Cardiac muscle cell (in vitro differentiated cells and primary cell): Measurements from ENCODE around the gene CRMP1. TPM values are rescaled to one million over a fixed set of nuclear protein-coding genes. Genes with fewer than 3 reads are reported as not detected.
"Not testable (repeated sequence)": the region's sequence is repeated elsewhere in the genome, so short reads cannot be mapped to it uniquely, and the experiment has no call there.

Experiments used
- DNase-seq, 2 donors: peaks; one replicate each; pipeline versions ENCODE4 v3.0.0 to v3.0.0-alpha.2; 2010 to 2017; ENCODE audit warnings: low read depth in 1 of 2, low spot score in 1 of 2
- H3K27ac ChIP-seq: fragments of 200-600 bp; sonication (generic); 2 replicates; pipeline ENCODE4 v1.5.1; 2016
- H3K27me3 ChIP-seq: fragments of 200-600 bp; sonication (generic); 2 replicates; pipeline ENCODE4 v1.6.0; 2016; ENCODE audit warnings: control low read depth
- H3K36me3 ChIP-seq: fragments of 200-600 bp; sonication (generic); 2 replicates; pipeline ENCODE4 v1.5.1; 2016; ENCODE audit warnings: control low read depth
- H3K4me1 ChIP-seq: fragments of 200-600 bp; sonication (generic); 2 replicates; pipeline ENCODE4 v1.8.1; 2017; ENCODE audit warnings: low read depth, mild to moderate bottlenecking, mixed run types
- H3K4me3 ChIP-seq: fragments of 200-600 bp; sonication (generic); 2 replicates; pipeline ENCODE4 v1.5.1; 2016; ENCODE audit warnings: mild to moderate bottlenecking
- H3K9me3 ChIP-seq: fragments of 200-600 bp; sonication (generic); 2 replicates; pipeline ENCODE4 v1.5.1; 2017; ENCODE audit warnings: low read depth, mild to moderate bottlenecking, control low read depth
- CTCF ChIP-seq: IDR thresholded peaks from 2 replicates; pipeline ENCODE4 v1.5.1; 2012; ENCODE audit warnings: low read depth, mild to moderate bottlenecking, low read length
- polyA plus RNA-seq: library from polyadenylated mRNA; unstranded; fragments of >200 nt; fragmentation: Nextera tagmentation; extraction: Ambion mirVana; gene quantifications from 2 replicates; pipeline ENCODE4 v1.2.1, GENCODE V29; 2016
- total RNA-seq: library from RNA; depleted of rRNA; stranded (reverse); fragments of >200 nt; gene quantifications from 2 replicates; pipeline ENCODE4 v1.2.3, GENCODE V29; 2016

Gene CRMP1
- total and polyA plus RNA-seq, 2 experiments from 2014 or later, result 7.7 to 9.4 TPM

GRCh38 chr4:5865896-5866599, 26.8 kb downstream of the CRMP1 start:
- Histone ChIP-seq H3K27ac (no peak overlapping the region), H3K27me3 (no peaks in the 10 kb centered on the region)

GRCh38 chr4:5863461-5864113, 29.3 kb downstream of the CRMP1 start:
- no peak overlapping the region for H3K4me3 ChIP-seq
- H3K9me3 ChIP-seq, result no peaks in the 10 kb centered on the region
- no peaks in the 10 kb centered on the region for H3K4me1 ChIP-seq
- no peak for TF ChIP-seq CTCF
- H3K36me3 ChIP-seq, result no peaks in the 10 kb centered on the region
- no peaks in the 10 kb centered on the region for H3K27me3 ChIP-seq
- H3K27ac ChIP-seq, result no peak overlapping the region
- peak in 1 of 2 donors; percentile 81 for DNase-seq

More at GRCh38 chr4:5865896-5866599, 26.8 kb downstream of the CRMP1 start:
- no peaks in the 10 kb centered on the region for H3K36me3 ChIP-seq
- no peak overlapping the region for H3K4me3 ChIP-seq
- no peaks in the 10 kb centered on the region for H3K4me1 ChIP-seq
- no peaks in the 10 kb centered on the region for H3K9me3 ChIP-seq
- TF ChIP-seq CTCF, result no peak
- DNase-seq, result no peak

GRCh38 chr4:5858020-5858769, 34.7 kb downstream of the CRMP1 start:
- Histone ChIP-seq H3K36me3 (no peaks in the 10 kb centered on the region), H3K9me3 (no peaks in the 10 kb centered on the region), H3K4me3 (no peak overlapping the region), H3K4me1 (no peaks in the 10 kb centered on the region), H3K27ac (no peak overlapping the region), H3K27me3 (no peaks in the 10 kb centered on the region)
- no peak for TF ChIP-seq CTCF
- DNase-seq, result no peak

- no peaks in the 10 kb centered on the region for H3K27me3 ChIP-seq
- no peak for DNase-seq
- no peak overlapping the region for H3K4me3 ChIP-seq
- H3K36me3 ChIP-seq, result no peaks in the 10 kb centered on the region
- no peaks in the 10 kb centered on the region for H3K9me3 ChIP-seq
- no peak for TF ChIP-seq CTCF
- no peaks in the 10 kb centered on the region for H3K4me1 ChIP-seq
- H3K27ac ChIP-seq, result no peak overlapping the region
These were observed 35.7 kb downstream of the CRMP1 start for GRCh38 chr4:5857199-5857598.

- H3K27me3 ChIP-seq, H3K4me1 ChIP-seq, H3K36me3 ChIP-seq, H3K27ac ChIP-seq, H3K9me3 ChIP-seq, H3K4me3 ChIP-seq, DNase-seq: not testable (repeated sequence)
These were observed 36.5 kb downstream of the CRMP1 start for GRCh38 chr4:5856362-5856761.

- Histone ChIP-seq H3K27ac (no peak overlapping the region), H3K36me3 (no peaks in the 10 kb centered on the region), H3K4me3 (no peak overlapping the region), H3K4me1 (no peaks in the 10 kb centered on the region), H3K9me3 (no peaks in the 10 kb centered on the region), H3K27me3 (no peaks in the 10 kb centered on the region)
- TF ChIP-seq CTCF, result no peak
- DNase-seq, result no peak
These were observed 38.0 kb downstream of the CRMP1 start for GRCh38 chr4:5854929-5855328.
